Measurements from ENCODE around the gene VRK1.

DNA sequence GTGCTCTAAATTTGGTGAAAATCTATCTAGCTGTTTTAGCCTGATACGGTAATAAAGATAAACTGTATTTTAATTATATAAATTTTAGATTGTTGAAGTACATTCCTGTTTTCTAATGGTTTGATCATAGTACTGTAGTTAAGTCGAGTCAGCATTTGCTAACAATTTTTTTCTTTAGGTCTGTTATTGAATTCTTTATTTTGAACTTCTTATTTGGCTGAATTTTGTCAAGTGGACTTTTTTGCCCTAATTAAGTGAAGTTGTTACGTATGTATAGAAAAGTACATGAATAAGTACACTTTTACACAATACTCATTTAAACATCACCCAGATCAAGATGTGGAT lies 66.8 kb downstream of the VRK1 start:
- TF ChIP-seq EP300 (IDR thresholded peaks at IDR 0.05) (no peak), CTCF (IDR thresholded peaks at IDR 0.05) (no peak), POLR2AphosphoS5 (IDR thresholded peaks at IDR 0.05) (no peak)

Data from suprapubic skin (tissue), 4 donors.